Measurements from ENCODE around the gene LIMA1.

- no peak for TF ChIP-seq CTCF (conservative IDR thresholded peaks at IDR 0.05)
- no peak for TF ChIP-seq ZFX (IDR thresholded peaks at IDR 0.05)
Observed at GRCh38 chr12:50256761-50257160, 26.6 kb downstream of the LIMA1 start.
